MCF 10A (cell line): Measurements from ENCODE around the gene CHMP6. TPM values are rescaled to one million over a fixed set of nuclear protein-coding genes. Genes with fewer than 3 reads are reported as not detected.

Source experiments
- BruUV-seq: library from RNA; stranded (reverse); fragments of 400-500 nt; replicated peaks from 2 replicates; lab custom pipeline; 2021; lab: Mats Ljungman, UMichigan
- CTCF ChIA-PET: fragments of 300-600 bp; sonication (Branson Sonifier 250); formaldehyde crosslinking; extraction: SDS; loops from one replicate; lab custom pipeline; 2021; ENCODE audit warnings: antibody characterized with exemption, inconsistent platforms; lab: Yijun Ruan, JAX
- POLR2A ChIA-PET: fragments of 300-600, 350-650 bp; sonication (Branson Sonifier 250); formaldehyde crosslinking; extraction: SDS; loops from one replicate; lab custom pipeline; 2020; ENCODE audit warnings: antibody characterized with exemption, inconsistent platforms; lab: Yijun Ruan, JAX
- DNase-seq: peaks from one replicate; pipeline ENCODE4 v3.0.0-alpha.2; 2018; ENCODE audit not compliant: unreplicated experiment
- H3K27ac Mint-ChIP-seq: one replicate; pipeline ENCODE4 v1.8.0; 2022; ENCODE audit warnings: mild to moderate bottlenecking, low read depth, mixed read lengths; ENCODE audit not compliant: unreplicated experiment
- H3K27me3 Mint-ChIP-seq: one replicate; pipeline ENCODE4 v1.8.0; 2022; ENCODE audit warnings: mixed read lengths; ENCODE audit not compliant: insufficient read depth, unreplicated experiment
- H3K36me3 Mint-ChIP-seq: one replicate; pipeline ENCODE4 v1.8.0; 2022; ENCODE audit warnings: mild to moderate bottlenecking, moderate library complexity, mixed read lengths; ENCODE audit not compliant: insufficient read depth, unreplicated experiment
- H3K4me1 Mint-ChIP-seq: one replicate; pipeline ENCODE4 v1.8.0; 2022; ENCODE audit warnings: mixed read lengths; ENCODE audit not compliant: insufficient read depth, unreplicated experiment
- H3K4me3 Mint-ChIP-seq: one replicate; pipeline ENCODE4 v1.8.0; 2022; ENCODE audit warnings: mild to moderate bottlenecking, moderate library complexity, mixed read lengths; ENCODE audit not compliant: unreplicated experiment
- H3K9me3 Mint-ChIP-seq: one replicate; pipeline ENCODE4 v1.8.0; 2022; ENCODE audit warnings: mixed read lengths; ENCODE audit not compliant: unreplicated experiment
- intact Hi-C: fragments of 100-400 bp; cut with micrococcal nuclease; formaldehyde crosslinking; loops from 2 replicates; pipeline ENCODE4 v1.14.1; 2022
- total RNA-seq: library from RNA; stranded (reverse); gene quantifications from 2 replicates; pipeline ENCODE4 v1.2.3, GENCODE V29; 2022
- TF ChIP-seq, protein P1 (sequence below): fragments of 200-600 bp; IDR thresholded peaks from one replicate; pipeline ENCODE4 v1.8.0; 2022; ENCODE audit warnings: antibody characterized with exemption, mild to moderate bottlenecking; ENCODE audit not compliant: unreplicated experiment

Gene CHMP6
- total RNA-seq, 1 experiment from 2014 or later: 19.5 TPM

DNA sequence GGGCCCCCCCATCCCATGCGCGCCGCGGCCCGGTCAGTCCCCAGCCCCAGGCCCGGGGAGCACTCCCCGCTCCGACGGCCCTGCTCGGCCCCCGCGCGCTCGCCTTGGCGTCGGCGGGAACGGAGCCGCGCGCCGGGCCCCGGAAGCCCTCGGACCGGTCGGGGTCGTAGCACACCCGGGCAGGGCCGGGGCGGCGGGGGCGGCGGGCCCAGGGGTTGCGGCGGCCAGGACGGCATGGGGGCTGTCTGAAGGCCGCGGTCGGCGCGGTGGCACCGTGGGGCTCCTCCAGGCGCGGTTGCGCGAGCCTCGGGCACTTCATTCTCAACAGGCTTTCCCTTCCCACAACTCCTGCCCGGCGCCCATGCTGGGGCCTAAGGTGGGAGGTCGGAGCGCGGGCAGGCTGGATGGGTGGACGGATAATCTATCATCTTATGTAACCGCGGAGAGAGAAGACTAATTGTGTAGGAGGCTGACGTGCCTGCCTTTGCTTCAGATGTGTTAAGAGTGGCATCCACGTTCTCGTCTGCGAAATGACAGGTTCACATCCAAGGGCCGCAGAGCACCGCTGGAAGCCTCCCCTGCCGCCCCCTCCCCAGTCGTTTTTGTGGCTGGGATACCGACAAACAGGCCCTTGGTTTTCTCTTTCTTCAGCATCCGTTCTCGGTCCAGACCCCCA, 44.0 kb downstream of the CHMP6 start:
- Mint-ChIP-seq H3K4me1 (peaks cover 43% of the 10 kb centered on the region), H3K9me3 (no peaks in the 10 kb centered on the region), H3K36me3 (peaks cover 33% of the 10 kb centered on the region), H3K27me3 (no peaks in the 10 kb centered on the region), H3K27ac (peak overlapping the region; percentile 79), H3K4me3 (peak overlapping the region; percentile 81)
- ChIA-PET POLR2A (interaction anchor here (0.8 to 8.2 kb wide), 10 partner anchors 9 to 203 kb away, joined by 3 to 60 read pairs (median 6); partner anchors contain the start of genes NDUFAF8 and TEPSIN), CTCF (interaction anchor here (0.7 to 2.1 kb wide), 3 partner anchors 13 to 63 kb away, joined by 3 to 20 read pairs (median 3); no protein-coding TSS in a partner anchor)
- intact Hi-C loops: loop anchor here (1.0 to 2.0 kb wide), 2 partner anchors 15 to 60 kb away; no protein-coding TSS in a partner anchor
- BruUV-seq: TSS peak; percentile 64
- DNase-seq: peak; percentile 34
- TF ChIP-seq, protein P1, sequence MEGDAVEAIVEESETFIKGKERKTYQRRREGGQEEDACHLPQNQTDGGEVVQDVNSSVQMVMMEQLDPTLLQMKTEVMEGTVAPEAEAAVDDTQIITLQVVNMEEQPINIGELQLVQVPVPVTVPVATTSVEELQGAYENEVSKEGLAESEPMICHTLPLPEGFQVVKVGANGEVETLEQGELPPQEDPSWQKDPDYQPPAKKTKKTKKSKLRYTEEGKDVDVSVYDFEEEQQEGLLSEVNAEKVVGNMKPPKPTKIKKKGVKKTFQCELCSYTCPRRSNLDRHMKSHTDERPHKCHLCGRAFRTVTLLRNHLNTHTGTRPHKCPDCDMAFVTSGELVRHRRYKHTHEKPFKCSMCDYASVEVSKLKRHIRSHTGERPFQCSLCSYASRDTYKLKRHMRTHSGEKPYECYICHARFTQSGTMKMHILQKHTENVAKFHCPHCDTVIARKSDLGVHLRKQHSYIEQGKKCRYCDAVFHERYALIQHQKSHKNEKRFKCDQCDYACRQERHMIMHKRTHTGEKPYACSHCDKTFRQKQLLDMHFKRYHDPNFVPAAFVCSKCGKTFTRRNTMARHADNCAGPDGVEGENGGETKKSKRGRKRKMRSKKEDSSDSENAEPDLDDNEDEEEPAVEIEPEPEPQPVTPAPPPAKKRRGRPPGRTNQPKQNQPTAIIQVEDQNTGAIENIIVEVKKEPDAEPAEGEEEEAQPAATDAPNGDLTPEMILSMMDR: no peak

- TF ChIP-seq, protein P1: no peak
- Mint-ChIP-seq H3K4me1 (peaks cover 50% of the 10 kb centered on the region), H3K9me3 (no peaks in the 10 kb centered on the region), H3K4me3 (peak overlapping the region; percentile 81), H3K27ac (peak overlapping the region; percentile 79), H3K36me3 (peaks cover 31% of the 10 kb centered on the region), H3K27me3 (no peaks in the 10 kb centered on the region)
- intact Hi-C loops: loop anchor here (2.0 kb wide), 1 partner anchor 14 kb away; no protein-coding TSS in a partner anchor
- CTCF ChIA-PET: interaction anchor here (0.7 to 2.1 kb wide), 5 partner anchors 14 to 66 kb away, joined by 3 to 20 read pairs (median 5); no protein-coding TSS in a partner anchor
- BruUV-seq: no TSS peak
- peak; percentile 26 for DNase-seq
- POLR2A ChIA-PET: interaction anchor here (0.6 to 8.2 kb wide), 16 partner anchors 8 to 202 kb away, joined by 3 to 60 read pairs (median 6); partner anchors contain the start of genes CEP131, NDUFAF8 and TEPSIN
These were observed 44.7 kb downstream of the CHMP6 start for GRCh38 chr17:81036197-81036941.

- no TSS peak for BruUV-seq
- intact Hi-C loops: loop anchor here (2.0 kb wide), 1 partner anchor 14 kb away; no protein-coding TSS in a partner anchor
- TF ChIP-seq, protein P1: no peak
- Mint-ChIP-seq H3K9me3 (no peaks in the 10 kb centered on the region), H3K4me1 (peaks cover 51% of the 10 kb centered on the region), H3K27ac (peak overlapping the region; percentile 79), H3K4me3 (peak overlapping the region; percentile 81), H3K36me3 (peaks cover 31% of the 10 kb centered on the region), H3K27me3 (no peaks in the 10 kb centered on the region)
- POLR2A ChIA-PET: interaction anchor here (0.9 to 8.2 kb wide), 16 partner anchors 8 to 202 kb away, joined by 3 to 60 read pairs (median 6); partner anchors contain the start of genes CEP131, NDUFAF8 and TEPSIN
- DNase-seq: no peak
- CTCF ChIA-PET: interaction anchor here (0.6 to 2.1 kb wide), 10 partner anchors 12 to 183 kb away, joined by 3 to 20 read pairs (median 4); no protein-coding TSS in a partner anchor
These were observed 45.6 kb downstream of the CHMP6 start for GRCh38 chr17:81037026-81037797.
